Peyer's patch (tissue), 4 donors: Measurements from ENCODE around the gene OSBPL10. TPM values are rescaled to one million over a fixed set of nuclear protein-coding genes. Genes with fewer than 3 reads are reported as not detected.

Experiments used
- DNase-seq, 3 donors: peaks; one replicate each; pipeline ENCODE4 v3.0.0-alpha.2; 2017 to 2019
- H3K27ac ChIP-seq, 4 donors: fragments of 200-600 bp; sonication (generic); one replicate each; pipeline ENCODE4 v1.5.1; 2016 to 2019
- H3K27me3 ChIP-seq, 2 donors: fragments of 200-600 bp; sonication (generic); one replicate each; pipeline ENCODE4 v1.5.1; 2019
- H3K36me3 ChIP-seq, 3 donors: fragments of 200-600 bp; sonication (generic); one replicate each; pipeline ENCODE4 v1.5.1; 2016 to 2019
- H3K4me1 ChIP-seq, 4 donors: fragments of 200-600 bp; sonication (generic); one replicate each; pipeline ENCODE4 v1.5.1; 2016 to 2019
- H3K4me3 ChIP-seq, 4 donors: fragments of 200-600 bp; sonication (generic); 1 replicate in 3 of 4; 2 replicates in 1 of 4; pipeline ENCODE4 v1.5.1; 2016 to 2019; ENCODE audit warnings: mild to moderate bottlenecking in 1 of 4
- H3K9me3 ChIP-seq, 4 donors: fragments of 200-600 bp; sonication (generic); one replicate each; pipeline ENCODE4 v1.5.1; 2016 to 2019; ENCODE audit warnings: mild to moderate bottlenecking in 1 of 4
- CTCF ChIP-seq, 6 experiments: fragments of 450-650 bp in 4 of 6; fragments of 200-600 bp in 2 of 6; sonication (generic) in 1 of 6; IDR thresholded peaks; one replicate each; pipeline ENCODE4 v1.5.1; 2017 to 2019; ENCODE audit warnings: antibody characterized with exemption in 6 of 6, mild to moderate bottlenecking in 3 of 6, moderate library complexity in 1 of 6
- POLR2A ChIP-seq, 2 donors: fragments of 450-650 bp; IDR thresholded peaks; one replicate each; pipeline ENCODE4 v1.5.1; 2017; ENCODE audit warnings: antibody characterized with exemption in 2 of 2, mild to moderate bottlenecking in 2 of 2, moderate library complexity in 2 of 2
- total RNA-seq, 4 donors: library from RNA; depleted of rRNA; stranded (reverse); fragments of >200 nt; gene quantifications; one replicate each; pipeline ENCODE4 v1.1.0, GENCODE V29; 2016

The OSBPL10 gene
- total RNA-seq, 4 donors from 2014 or later, result 18.5 to 128 (median 60.5) TPM

GRCh38 chr3:31770822-31771326, 210.2 kb downstream of the OSBPL10 start:
- Histone ChIP-seq H3K4me3 (no peak overlapping the region), H3K27me3 (no peaks in the 10 kb centered on the region), H3K27ac (no peak overlapping the region), H3K36me3 (no peaks in the 10 kb centered on the region), H3K4me1 (no peaks in the 10 kb centered on the region), H3K9me3 (no peaks in the 10 kb centered on the region)
- DNase-seq, result no peak
- TF ChIP-seq POLR2A (IDR thresholded peaks at IDR 0.05), result no peak
- no peak for TF ChIP-seq CTCF (IDR thresholded peaks at IDR 0.05)

GRCh38 chr3:31768479-31769125, 212.5 kb downstream of the OSBPL10 start:
- no peak overlapping the region for H3K27ac ChIP-seq
- TF ChIP-seq POLR2A (IDR thresholded peaks at IDR 0.05), result no peak
- TF ChIP-seq CTCF (IDR thresholded peaks at IDR 0.05), result peak; percentile 18 to 69 (median 58)
- peak in 2 of 3 donors; percentile 34 to 78 for DNase-seq
- H3K4me3 ChIP-seq, result no peak overlapping the region
- H3K27me3 ChIP-seq, result no peaks in the 10 kb centered on the region
- no peaks in the 10 kb centered on the region for H3K4me1 ChIP-seq
- H3K9me3 ChIP-seq, result no peaks in the 10 kb centered on the region
- no peaks in the 10 kb centered on the region for H3K36me3 ChIP-seq

- TF ChIP-seq POLR2A (IDR thresholded peaks at IDR 0.05), result no peak
- TF ChIP-seq CTCF (IDR thresholded peaks at IDR 0.05), result no peak
- H3K27me3 ChIP-seq, result no peaks in the 10 kb centered on the region
- no peaks in the 10 kb centered on the region for H3K9me3 ChIP-seq
- H3K36me3 ChIP-seq, result no peaks in the 10 kb centered on the region
- no peak for DNase-seq
- H3K4me1 ChIP-seq, result no peaks in the 10 kb centered on the region
- no peak overlapping the region for H3K4me3 ChIP-seq
- no peak overlapping the region for H3K27ac ChIP-seq
Observed at GRCh38 chr3:31767920-31768319, 213.1 kb downstream of the OSBPL10 start.

- TF ChIP-seq POLR2A (IDR thresholded peaks at IDR 0.05), result no peak
- no peak for TF ChIP-seq CTCF (IDR thresholded peaks at IDR 0.05)
- H3K4me3 ChIP-seq, result no peak overlapping the region
- no peaks in the 10 kb centered on the region for H3K4me1 ChIP-seq
- no peaks in the 10 kb centered on the region for H3K9me3 ChIP-seq
- H3K36me3 ChIP-seq, result no peaks in the 10 kb centered on the region
- H3K27ac ChIP-seq, result no peak overlapping the region
- no peaks in the 10 kb centered on the region for H3K27me3 ChIP-seq
- DNase-seq, result no peak
Observed at GRCh38 chr3:31766669-31767068, 214.4 kb downstream of the OSBPL10 start.

- Histone ChIP-seq H3K9me3 (no peaks in the 10 kb centered on the region), H3K27ac (no peak overlapping the region), H3K36me3 (no peaks in the 10 kb centered on the region), H3K4me3 (no peak overlapping the region), H3K4me1 (no peaks in the 10 kb centered on the region), H3K27me3 (no peaks in the 10 kb centered on the region)
- no peak for TF ChIP-seq POLR2A (IDR thresholded peaks at IDR 0.05)
- TF ChIP-seq CTCF (IDR thresholded peaks at IDR 0.05), result no peak
- DNase-seq, result no peak
Observed at GRCh38 chr3:31765871-31766270, 215.2 kb downstream of the OSBPL10 start.
